ENCODE measurements around the gene ADGRD1.

DNA sequence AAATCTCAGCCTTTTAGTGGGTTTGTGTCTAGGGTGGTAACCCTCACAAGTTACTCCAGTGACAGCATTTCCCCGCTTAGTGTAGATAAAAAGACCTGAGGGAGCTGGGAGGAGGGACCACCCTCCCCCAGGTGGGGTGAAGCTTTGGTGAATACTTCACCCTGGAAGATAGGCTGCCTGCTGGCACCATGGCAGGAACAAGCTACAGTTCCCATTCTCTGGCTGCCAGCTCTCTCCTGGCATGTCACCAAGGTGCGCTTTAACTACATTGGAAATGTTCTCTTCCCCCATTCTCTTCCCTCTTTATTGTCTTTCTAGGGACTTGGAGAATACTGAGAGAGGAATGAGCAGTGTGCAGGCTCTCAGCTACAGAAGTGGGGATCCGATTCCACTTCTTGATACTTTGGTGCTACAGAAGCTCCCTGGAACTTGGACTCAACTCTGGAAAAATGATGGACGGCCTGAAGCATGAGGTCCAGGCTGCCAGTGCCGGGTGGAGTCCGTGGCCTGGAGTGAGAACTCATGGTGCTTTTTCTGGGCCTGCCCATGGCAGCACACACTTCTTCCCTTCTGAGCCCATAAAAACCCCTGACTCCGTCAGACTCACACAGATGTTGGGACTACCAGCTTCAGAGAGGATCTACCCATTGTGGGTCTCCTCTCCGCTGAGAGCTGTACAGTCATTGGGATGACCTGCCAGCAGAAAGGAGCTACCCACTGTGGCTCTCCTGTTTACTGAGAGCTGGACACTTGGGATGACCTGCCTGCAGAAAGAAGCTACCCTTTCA is 198.0 kb downstream of the ADGRD1 start:
- TF ChIP-seq, protein P1, sequence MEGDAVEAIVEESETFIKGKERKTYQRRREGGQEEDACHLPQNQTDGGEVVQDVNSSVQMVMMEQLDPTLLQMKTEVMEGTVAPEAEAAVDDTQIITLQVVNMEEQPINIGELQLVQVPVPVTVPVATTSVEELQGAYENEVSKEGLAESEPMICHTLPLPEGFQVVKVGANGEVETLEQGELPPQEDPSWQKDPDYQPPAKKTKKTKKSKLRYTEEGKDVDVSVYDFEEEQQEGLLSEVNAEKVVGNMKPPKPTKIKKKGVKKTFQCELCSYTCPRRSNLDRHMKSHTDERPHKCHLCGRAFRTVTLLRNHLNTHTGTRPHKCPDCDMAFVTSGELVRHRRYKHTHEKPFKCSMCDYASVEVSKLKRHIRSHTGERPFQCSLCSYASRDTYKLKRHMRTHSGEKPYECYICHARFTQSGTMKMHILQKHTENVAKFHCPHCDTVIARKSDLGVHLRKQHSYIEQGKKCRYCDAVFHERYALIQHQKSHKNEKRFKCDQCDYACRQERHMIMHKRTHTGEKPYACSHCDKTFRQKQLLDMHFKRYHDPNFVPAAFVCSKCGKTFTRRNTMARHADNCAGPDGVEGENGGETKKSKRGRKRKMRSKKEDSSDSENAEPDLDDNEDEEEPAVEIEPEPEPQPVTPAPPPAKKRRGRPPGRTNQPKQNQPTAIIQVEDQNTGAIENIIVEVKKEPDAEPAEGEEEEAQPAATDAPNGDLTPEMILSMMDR (IDR thresholded peaks at IDR 0.05) = no peak
- TF ChIP-seq POLR2AphosphoS5 (IDR thresholded peaks at IDR 0.05) = no peak
- no peak for TF ChIP-seq POLR2A (IDR thresholded peaks at IDR 0.05)
